Measurements from ENCODE around the gene OR13D1.

DNA sequence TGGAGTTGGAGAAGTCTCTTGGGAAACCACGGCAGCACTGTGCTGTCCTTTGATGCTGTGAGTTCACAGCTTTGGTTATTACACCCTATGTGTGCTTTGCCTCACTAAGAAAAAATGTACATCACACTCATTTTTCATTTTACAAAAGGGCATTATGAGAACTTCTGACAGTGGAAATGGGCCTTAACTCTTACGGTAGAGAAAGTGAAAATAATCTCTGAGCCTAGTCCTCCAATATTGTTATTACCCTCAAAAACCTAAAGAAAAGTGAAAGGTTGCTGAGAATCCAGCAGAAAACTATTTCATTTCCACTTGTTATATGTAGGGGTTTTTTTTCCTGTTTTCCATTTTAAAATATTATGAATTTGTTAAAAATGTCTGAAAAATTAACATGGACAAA, 8.2 kb upstream of the OR13D1 start:
- TF ChIP-seq SUZ12 (IDR thresholded peaks at IDR 0.05; ENCODE audit: extremely low read depth, insufficient read depth, insufficient read length) (no peak), ZNF274 (IDR thresholded peaks at IDR 0.05; ENCODE audit: low read depth, low read length) (no peak)

All from NT2/D1 (cell line).